ENCODE results near the gene JCHAIN. TPM values are rescaled to one million over a fixed set of nuclear protein-coding genes. Genes with fewer than 3 reads are reported as not detected.
A peak's percentile ranks its signal among the peaks of the same experiment; 100 is the strongest.

JCHAIN gene
- total and polyA plus RNA-seq, 2 of the 13 experiments (the other 11 are each of a cell fraction or from before 2014, with no cell fraction given) = not detected

GRCh38 chr4:70714079-70714887 lies 48.0 kb upstream of the JCHAIN start (continued):
- TF ChIP-seq ZSCAN5A (CRISPR knock-in tag; IDR thresholded peaks at IDR 0.05; ENCODE audit: borderline replicate concordance) (no peak), ZNF660 (CRISPR knock-in tag; IDR thresholded peaks at IDR 0.05; ENCODE audit: borderline replicate concordance, low read depth) (no peak), GATAD2A (CRISPR knock-in tag; IDR thresholded peaks at IDR 0.05) (peak; percentile 79), HDAC1 (CRISPR knock-in tag; IDR thresholded peaks at IDR 0.05) (no peak), ZNF317 (CRISPR knock-in tag; IDR thresholded peaks at IDR 0.05) (no peak), DMTF1 (CRISPR knock-in tag; IDR thresholded peaks at IDR 0.05) (no peak), ZNF329 (CRISPR knock-in tag; IDR thresholded peaks at IDR 0.05; ENCODE audit: low read depth) (no peak), PREB (CRISPR knock-in tag; IDR thresholded peaks at IDR 0.05) (no peak), ZNF879 (CRISPR knock-in tag; IDR thresholded peaks at IDR 0.05) (no peak), ZKSCAN5 (CRISPR knock-in tag; IDR thresholded peaks at IDR 0.05) (peak; percentile 61; the same call in 1 of the 2 replicates), ZBTB14 (CRISPR knock-in tag; IDR thresholded peaks at IDR 0.05) (no peak), THAP11 (CRISPR knock-in tag; IDR thresholded peaks at IDR 0.05) (peak; percentile 47; the same call in 1 of the 2 replicates), RFX1 (IDR thresholded peaks at IDR 0.05) (no peak), ZSCAN21 (CRISPR knock-in tag; IDR thresholded peaks at IDR 0.05; ENCODE audit: borderline replicate concordance) (no peak), ZNF333 (CRISPR knock-in tag; IDR thresholded peaks at IDR 0.05; ENCODE audit: borderline replicate concordance) (no peak), IKZF1 (IDR thresholded peaks at IDR 0.05) (no peak), FUBP1 (CRISPR knock-in tag; IDR thresholded peaks at IDR 0.05; ENCODE audit: borderline replicate concordance) (no peak), FOXC1 (CRISPR knock-in tag; IDR thresholded peaks at IDR 0.05; ENCODE audit: borderline replicate concordance) (no peak), ZNF709 (CRISPR knock-in tag; IDR thresholded peaks at IDR 0.05) (no peak), ZFP37 (CRISPR knock-in tag; IDR thresholded peaks at IDR 0.05; ENCODE audit: borderline replicate concordance) (no peak), IRX3 (CRISPR knock-in tag; IDR thresholded peaks at IDR 0.05; ENCODE audit: borderline replicate concordance, low read depth) (no peak)
